Measurements from ENCODE around the gene TMEM116. TPM values are rescaled to one million over a fixed set of nuclear protein-coding genes. Genes with fewer than 3 reads are reported as not detected.

The TMEM116 gene
- total RNA-seq, 2 experiments from 2014 or later, result 12.7 to 12.8 TPM

- CTCF ChIA-PET, result interaction anchor here (0.9 to 3.7 kb wide), 3 partner anchors 9 to 36 kb away, joined by 3 to 28 read pairs (median 5); partner anchors contain the start of genes ERP29 and TMEM116
- peaks cover 73% of the 10 kb centered on the region for H3K4me1 Mint-ChIP-seq (ENCODE audit: low read depth)
- POLR2A ChIA-PET, result interaction anchor here (0.9 to 14.5 kb wide), 2 partner anchors 22 to 150 kb away, joined by 4 to 351 read pairs; partner anchors contain the start of genes ERP29, MAPKAPK5 and TMEM116
- Histone ChIP-seq H3K36me3 (ENCODE audit: insufficient read depth, low read length) (no peaks in the 10 kb centered on the region), H3K27me3 (ENCODE audit: control insufficient read depth in 1 of 2, insufficient read depth in 2 of 2, low read length in 2 of 2) (no peaks in the 10 kb centered on the region), H3K4me1 (ENCODE audit: insufficient read depth, low read length) (peaks cover 44% of the 10 kb centered on the region), H3K27ac (ENCODE audit: low read depth in 1 of 2, low read length in 2 of 2) (peak overlapping the region; percentile 44 to 64), H3K9me3 (ENCODE audit: control insufficient read depth in 1 of 2, insufficient read depth in 1 of 2, low read length in 2 of 2) (no peaks in the 10 kb centered on the region), H3K4me3 (ENCODE audit: low read length) (no peak overlapping the region)
- TF ChIP-seq CTCF (IDR thresholded peaks at IDR 0.05), result no peak
- ATAC-seq (ENCODE audit: poor library complexity), result no peak
- intact Hi-C loops (cut with DNase I, micrococcal nuclease), result loop anchor here (5.0 kb wide), 2 partner anchors 45 to 395 kb away; partner anchors contain the start of gene ATXN2 (in 1 of the 2)
- H3K9me3 Mint-ChIP-seq, result no peaks in the 10 kb centered on the region
- H3K27me3 Mint-ChIP-seq, result no peaks in the 10 kb centered on the region
- peaks cover 33% of the 10 kb centered on the region for H3K36me3 Mint-ChIP-seq (ENCODE audit: low read depth)
- DNase-seq, result no peak
- peak overlapping the region; percentile 17 for H3K4me3 Mint-ChIP-seq
- H3K27ac Mint-ChIP-seq, result peak overlapping the region; percentile 86
Observed at GRCh38 chr12:111991946-111992345, 21.0 kb downstream of the TMEM116 start.

GRCh38 chr12:111991535-111991934 is 21.4 kb downstream of the TMEM116 start:
- POLR2A ChIA-PET, result interaction anchor here (0.9 to 14.5 kb wide), 2 partner anchors 23 to 149 kb away, joined by 4 to 351 read pairs; partner anchors contain the start of genes ERP29, MAPKAPK5 and TMEM116
- H3K27me3 Mint-ChIP-seq, result no peaks in the 10 kb centered on the region
- no peaks in the 10 kb centered on the region for H3K9me3 Mint-ChIP-seq
- H3K4me1 ChIP-seq (ENCODE audit: insufficient read depth, low read length), result peaks cover 42% of the 10 kb centered on the region
- peaks cover 33% of the 10 kb centered on the region for H3K36me3 Mint-ChIP-seq (ENCODE audit: low read depth)
- no peak for TF ChIP-seq CTCF (IDR thresholded peaks at IDR 0.05)
- DNase-seq, result no peak
- H3K36me3 ChIP-seq (ENCODE audit: insufficient read depth, low read length), result no peaks in the 10 kb centered on the region
- peak overlapping the region; percentile 17 for H3K4me3 Mint-ChIP-seq
- CTCF ChIA-PET, result interaction anchor here (0.9 to 3.7 kb wide), 3 partner anchors 10 to 36 kb away, joined by 3 to 28 read pairs (median 5); partner anchors contain the start of genes ERP29 and TMEM116
- H3K9me3 ChIP-seq (ENCODE audit: control insufficient read depth in 1 of 2, insufficient read depth in 1 of 2, low read length in 2 of 2), result no peaks in the 10 kb centered on the region
- no peak overlapping the region for H3K4me3 ChIP-seq (ENCODE audit: low read length)
- peak overlapping the region; percentile 86 for H3K27ac Mint-ChIP-seq
- intact Hi-C loops (cut with DNase I, micrococcal nuclease), result loop anchor here (5.0 kb wide), 2 partner anchors 44 to 394 kb away; partner anchors contain the start of gene ATXN2 (in 1 of the 2)
- H3K27me3 ChIP-seq (ENCODE audit: control insufficient read depth in 1 of 2, insufficient read depth in 2 of 2, low read length in 2 of 2), result no peaks in the 10 kb centered on the region
- H3K27ac ChIP-seq (ENCODE audit: low read depth in 1 of 2, low read length in 2 of 2), result peak overlapping the region; percentile 44 to 64
- ATAC-seq (ENCODE audit: poor library complexity), result no peak
- peaks cover 69% of the 10 kb centered on the region for H3K4me1 Mint-ChIP-seq (ENCODE audit: low read depth)

- no peak overlapping the region for H3K27ac ChIP-seq (ENCODE audit: low read depth in 1 of 2, low read length in 2 of 2)
- TF ChIP-seq CTCF (IDR thresholded peaks at IDR 0.05), result no peak
- Mint-ChIP-seq H3K27me3 (no peaks in the 10 kb centered on the region), H3K36me3 (ENCODE audit: low read depth) (peaks cover 36% of the 10 kb centered on the region), H3K27ac (no peak overlapping the region), H3K4me1 (ENCODE audit: low read depth) (peaks cover 32% of the 10 kb centered on the region), H3K9me3 (no peaks in the 10 kb centered on the region), H3K4me3 (no peak overlapping the region)
- ChIA-PET POLR2A (interaction anchor here (2.4 kb wide), 1 partner anchor 29 kb away, joined by 7 read pairs; the partner anchor contains the start of genes ERP29 and TMEM116), CTCF (no interaction called here)
- no peaks in the 10 kb centered on the region for H3K27me3 ChIP-seq (ENCODE audit: control insufficient read depth in 1 of 2, insufficient read depth in 2 of 2, low read length in 2 of 2)
- intact Hi-C loops (cut with DNase I, micrococcal nuclease), result no loop called here
- no peak for DNase-seq
- H3K4me3 ChIP-seq (ENCODE audit: low read length), result no peak overlapping the region
- no peaks in the 10 kb centered on the region for H3K4me1 ChIP-seq (ENCODE audit: insufficient read depth, low read length)
- peaks cover 6% of the 10 kb centered on the region for H3K36me3 ChIP-seq (ENCODE audit: insufficient read depth, low read length)
- no peaks in the 10 kb centered on the region for H3K9me3 ChIP-seq (ENCODE audit: control insufficient read depth in 1 of 2, insufficient read depth in 1 of 2, low read length in 2 of 2)
- no peak for ATAC-seq (ENCODE audit: poor library complexity)
Observed at GRCh38 chr12:111984820-111985219, 28.1 kb downstream of the TMEM116 start.
